Chondrocyte (in vitro differentiated cells): Measurements from ENCODE around the gene NDUFA7. TPM values are rescaled to one million over a fixed set of nuclear protein-coding genes. Genes with fewer than 3 reads are reported as not detected.

Source experiments
- DNase-seq: peaks from one replicate; pipeline ENCODE4 v3.0.0; 2021; ENCODE audit warnings: mixed read lengths, low spot score
- H3K27ac Mint-ChIP-seq: one replicate; pipeline ENCODE4 v1.8.0; 2021; ENCODE audit warnings: mild to moderate bottlenecking, moderate library complexity, mixed read lengths; ENCODE audit not compliant: unreplicated experiment
- H3K27me3 Mint-ChIP-seq: 2 replicates; pipeline ENCODE4 v1.8.0; 2021; ENCODE audit warnings: low read depth, mixed read lengths
- H3K36me3 Mint-ChIP-seq: 2 replicates; pipeline ENCODE4 v1.8.0; 2021; ENCODE audit warnings: low read depth, mixed read lengths
- H3K4me1 Mint-ChIP-seq: 2 replicates; pipeline ENCODE4 v1.8.0; 2021; ENCODE audit warnings: low read depth, mild to moderate bottlenecking, mixed read lengths
- H3K4me3 Mint-ChIP-seq: one replicate; pipeline ENCODE4 v1.8.0; 2021; ENCODE audit warnings: mild to moderate bottlenecking, moderate library complexity, mixed read lengths; ENCODE audit not compliant: unreplicated experiment
- H3K9me3 Mint-ChIP-seq: 2 replicates; pipeline ENCODE4 v1.8.0; 2021; ENCODE audit warnings: low read depth, mixed read lengths
- CTCF ChIP-seq: fragments of 200-600 bp; sonication (generic); IDR thresholded peaks from 2 replicates; pipeline ENCODE4 v1.5.0; 2021; ENCODE audit warnings: antibody characterized with exemption, mild to moderate bottlenecking, moderate library complexity
- total RNA-seq: library from RNA; stranded (reverse); gene quantifications from 3 replicates; pipeline ENCODE4 v1.2.1, GENCODE V29; 2021

The NDUFA7 gene
- total RNA-seq, 1 donor from 2014 or later: 26.6 TPM

- Mint-ChIP-seq H3K27me3 (peaks cover 30% of the 10 kb centered on the region), H3K36me3 (no peaks in the 10 kb centered on the region), H3K27ac (no peak overlapping the region), H3K9me3 (no peaks in the 10 kb centered on the region), H3K4me1 (peaks cover 8% of the 10 kb centered on the region), H3K4me3 (no peak overlapping the region)
- no peak for DNase-seq
- TF ChIP-seq CTCF: no peak
Measured at GRCh38 chr19:8337728-8338127, 16.6 kb upstream of the NDUFA7 start.

- H3K4me1 Mint-ChIP-seq: peaks cover 8% of the 10 kb centered on the region
- H3K27me3 Mint-ChIP-seq: peaks cover 29% of the 10 kb centered on the region
- no peaks in the 10 kb centered on the region for H3K36me3 Mint-ChIP-seq
- no peak overlapping the region for H3K27ac Mint-ChIP-seq
- H3K4me3 Mint-ChIP-seq: no peak overlapping the region
- H3K9me3 Mint-ChIP-seq: no peaks in the 10 kb centered on the region
- no peak for TF ChIP-seq CTCF
- DNase-seq: no peak
Measured at GRCh38 chr19:8336660-8337059, 15.5 kb upstream of the NDUFA7 start.

GRCh38 chr19:8336072-8336569, 14.9 kb upstream of the NDUFA7 start:
- H3K27ac Mint-ChIP-seq: no peak overlapping the region
- peaks cover 8% of the 10 kb centered on the region for H3K4me1 Mint-ChIP-seq
- peaks cover 29% of the 10 kb centered on the region for H3K27me3 Mint-ChIP-seq
- H3K9me3 Mint-ChIP-seq: no peaks in the 10 kb centered on the region
- no peak for TF ChIP-seq CTCF
- no peak for DNase-seq
- no peaks in the 10 kb centered on the region for H3K36me3 Mint-ChIP-seq
- H3K4me3 Mint-ChIP-seq: no peak overlapping the region

GRCh38 chr19:8335343-8336071, 14.3 kb upstream of the NDUFA7 start:
- Mint-ChIP-seq H3K4me3 (no peak overlapping the region), H3K36me3 (no peaks in the 10 kb centered on the region), H3K27me3 (peaks cover 26% of the 10 kb centered on the region), H3K4me1 (peaks cover 5% of the 10 kb centered on the region), H3K27ac (no peak overlapping the region), H3K9me3 (no peaks in the 10 kb centered on the region)
- peak; percentile 43 for TF ChIP-seq CTCF
- DNase-seq: no peak

- peaks cover 21% of the 10 kb centered on the region for H3K27me3 Mint-ChIP-seq
Measured at GRCh38 chr19:8334458-8335342, 13.5 kb upstream of the NDUFA7 start.

More at GRCh38 chr19:8334458-8335342, 13.5 kb upstream of the NDUFA7 start:
- Mint-ChIP-seq H3K36me3 (no peaks in the 10 kb centered on the region), H3K4me3 (no peak overlapping the region), H3K9me3 (no peaks in the 10 kb centered on the region), H3K27ac (no peak overlapping the region), H3K4me1 (peaks cover 4% of the 10 kb centered on the region)
- no peak for DNase-seq
- no peak for TF ChIP-seq CTCF
